Progenitor cell of endocrine pancreas (in vitro differentiated cells): Measurements from ENCODE around the gene C19orf47. TPM values are rescaled to one million over a fixed set of nuclear protein-coding genes. Genes with fewer than 3 reads are reported as not detected.
A peak's percentile ranks its signal among the peaks of the same experiment; 100 is the strongest.

ENCODE experiments used
- DNase-seq: peaks from one replicate; pipeline ENCODE4 v3.0.0; 2021; ENCODE audit warnings: low spot score; ENCODE audit not compliant: unreplicated experiment
- H3K27ac Mint-ChIP-seq: 2 replicates; pipeline ENCODE4 v1.8.0; 2021; ENCODE audit warnings: mild to moderate bottlenecking, moderate library complexity, mixed read lengths
- H3K27me3 Mint-ChIP-seq: 2 replicates; pipeline ENCODE4 v1.8.0; 2021; ENCODE audit warnings: mixed read lengths
- H3K36me3 Mint-ChIP-seq: 2 replicates; pipeline ENCODE4 v1.8.0; 2022; ENCODE audit warnings: mixed read lengths; ENCODE audit not compliant: insufficient read depth
- H3K4me1 Mint-ChIP-seq: 2 replicates; pipeline ENCODE4 v1.8.0; 2021; ENCODE audit warnings: low read depth, mixed read lengths
- H3K4me3 Mint-ChIP-seq: 2 replicates; pipeline ENCODE4 v1.8.0; 2021; ENCODE audit warnings: low read depth, mild to moderate bottlenecking, moderate library complexity, mixed read lengths
- H3K9me3 Mint-ChIP-seq: 2 replicates; pipeline ENCODE4 v1.8.0; 2021; ENCODE audit warnings: low read depth, mixed read lengths
- total RNA-seq: library from RNA; stranded (reverse); gene quantifications from 2 replicates; pipeline ENCODE4 v1.2.1, GENCODE V29; 2021
- TF ChIP-seq, protein P1 (sequence below): fragments of 200-600 bp; sonication (generic); IDR thresholded peaks from one replicate; pipeline ENCODE4 v1.5.0; 2021; ENCODE audit warnings: antibody characterized with exemption, mild to moderate bottlenecking; ENCODE audit not compliant: unreplicated experiment

Gene C19orf47
- total RNA-seq, 1 donor from 2014 or later: 19.1 TPM

DNA sequence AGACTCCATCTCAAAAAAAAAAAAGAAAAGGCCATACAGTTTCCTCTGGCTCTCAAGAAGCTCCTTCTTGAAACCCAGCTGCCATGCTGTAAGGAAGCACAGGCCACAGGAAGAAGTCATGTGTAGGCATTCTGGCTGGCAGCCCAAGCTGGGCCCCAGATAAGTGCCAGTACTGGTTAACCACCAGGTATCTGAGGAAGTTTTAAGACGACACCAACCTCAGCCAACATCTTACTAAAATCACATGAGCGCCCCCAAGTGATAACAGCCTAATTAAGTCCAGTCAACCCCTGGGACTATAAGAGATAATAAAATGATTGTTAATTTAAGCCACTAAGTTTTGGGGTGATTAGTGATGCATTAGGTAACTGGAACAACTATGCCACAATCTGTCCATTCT lies 35.7 kb downstream of the C19orf47 start:
- H3K4me1 Mint-ChIP-seq: no peaks in the 10 kb centered on the region
- H3K9me3 Mint-ChIP-seq: no peaks in the 10 kb centered on the region
- DNase-seq: no peak
- no peaks in the 10 kb centered on the region for H3K27me3 Mint-ChIP-seq
- no peak overlapping the region for H3K4me3 Mint-ChIP-seq
- TF ChIP-seq, protein P1, sequence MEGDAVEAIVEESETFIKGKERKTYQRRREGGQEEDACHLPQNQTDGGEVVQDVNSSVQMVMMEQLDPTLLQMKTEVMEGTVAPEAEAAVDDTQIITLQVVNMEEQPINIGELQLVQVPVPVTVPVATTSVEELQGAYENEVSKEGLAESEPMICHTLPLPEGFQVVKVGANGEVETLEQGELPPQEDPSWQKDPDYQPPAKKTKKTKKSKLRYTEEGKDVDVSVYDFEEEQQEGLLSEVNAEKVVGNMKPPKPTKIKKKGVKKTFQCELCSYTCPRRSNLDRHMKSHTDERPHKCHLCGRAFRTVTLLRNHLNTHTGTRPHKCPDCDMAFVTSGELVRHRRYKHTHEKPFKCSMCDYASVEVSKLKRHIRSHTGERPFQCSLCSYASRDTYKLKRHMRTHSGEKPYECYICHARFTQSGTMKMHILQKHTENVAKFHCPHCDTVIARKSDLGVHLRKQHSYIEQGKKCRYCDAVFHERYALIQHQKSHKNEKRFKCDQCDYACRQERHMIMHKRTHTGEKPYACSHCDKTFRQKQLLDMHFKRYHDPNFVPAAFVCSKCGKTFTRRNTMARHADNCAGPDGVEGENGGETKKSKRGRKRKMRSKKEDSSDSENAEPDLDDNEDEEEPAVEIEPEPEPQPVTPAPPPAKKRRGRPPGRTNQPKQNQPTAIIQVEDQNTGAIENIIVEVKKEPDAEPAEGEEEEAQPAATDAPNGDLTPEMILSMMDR: no peak
- H3K27ac Mint-ChIP-seq: peak overlapping the region; percentile 37
- H3K36me3 Mint-ChIP-seq: peaks cover 2% of the 10 kb centered on the region

DNA sequence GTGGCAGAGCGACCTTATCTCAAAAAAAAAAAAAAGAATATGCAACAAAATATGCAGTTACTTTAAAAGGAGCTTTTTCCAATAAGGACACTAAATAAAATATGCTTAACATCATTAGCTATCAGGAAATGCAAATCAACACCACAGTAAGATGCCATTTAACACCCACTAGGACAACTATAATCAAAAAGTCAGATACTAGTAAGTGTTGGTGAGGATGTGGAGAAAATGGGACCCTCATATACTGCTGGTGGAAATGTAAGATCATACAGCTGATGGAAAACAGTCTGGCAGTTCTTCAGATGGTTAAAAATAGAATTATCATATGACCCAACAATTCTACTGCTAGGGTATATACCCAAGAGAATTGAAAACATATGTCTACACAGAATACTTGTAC lies 38.5 kb downstream of the C19orf47 start:
- H3K27me3 Mint-ChIP-seq: no peaks in the 10 kb centered on the region
- no peaks in the 10 kb centered on the region for H3K9me3 Mint-ChIP-seq
- H3K4me3 Mint-ChIP-seq: no peak overlapping the region
- TF ChIP-seq, protein P1: no peak
- peaks cover 3% of the 10 kb centered on the region for H3K4me1 Mint-ChIP-seq
- no peak overlapping the region for H3K27ac Mint-ChIP-seq
- DNase-seq: no peak
- H3K36me3 Mint-ChIP-seq: no peaks in the 10 kb centered on the region

DNA sequence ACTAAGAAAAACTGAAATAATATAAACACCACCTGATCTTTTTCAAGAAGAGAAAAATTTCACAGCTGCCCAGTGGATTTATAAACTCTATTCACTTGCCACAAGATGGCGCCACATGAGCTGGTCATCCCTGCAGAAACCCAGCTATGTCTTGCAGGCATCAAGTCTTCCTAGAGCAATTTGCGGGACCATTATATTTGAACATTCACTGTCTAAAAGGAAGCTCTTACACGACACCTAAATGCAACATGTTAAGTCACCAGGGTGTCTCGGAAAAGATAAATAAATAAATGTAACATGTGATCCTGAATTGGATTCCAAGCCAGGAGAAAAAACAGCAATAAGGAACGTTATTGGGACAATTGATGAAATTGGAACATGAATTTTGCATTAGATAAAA lies 42.8 kb downstream of the C19orf47 start:
- H3K4me1 Mint-ChIP-seq: peaks cover 10% of the 10 kb centered on the region
- H3K9me3 Mint-ChIP-seq: no peaks in the 10 kb centered on the region
- no peak overlapping the region for H3K4me3 Mint-ChIP-seq
- H3K27ac Mint-ChIP-seq: no peak overlapping the region
- TF ChIP-seq, protein P1: peak; percentile 88
- no peaks in the 10 kb centered on the region for H3K27me3 Mint-ChIP-seq
- no peaks in the 10 kb centered on the region for H3K36me3 Mint-ChIP-seq
- DNase-seq: peak; percentile 59

DNA sequence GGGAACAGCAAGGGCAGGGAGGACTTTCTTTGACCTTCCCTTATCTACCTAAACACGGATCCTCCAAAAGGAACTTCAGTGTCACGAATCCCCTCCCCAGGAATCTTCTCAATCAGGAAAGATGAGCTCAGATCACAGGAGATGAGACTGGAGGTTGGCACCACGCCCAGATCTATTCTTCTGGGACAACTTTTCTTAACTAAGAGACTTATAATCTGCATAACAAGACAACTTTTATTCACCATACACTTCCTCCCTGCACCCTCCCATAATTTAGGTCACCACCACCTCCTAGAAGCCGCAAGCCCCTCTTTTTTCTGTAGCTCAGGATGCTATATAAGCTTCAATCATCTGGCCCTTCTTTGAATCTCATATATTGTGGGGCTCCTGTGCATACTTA lies 43.9 kb downstream of the C19orf47 start:
- H3K27ac Mint-ChIP-seq: no peak overlapping the region
- H3K4me3 Mint-ChIP-seq: no peak overlapping the region
- no peak for DNase-seq
- no peaks in the 10 kb centered on the region for H3K36me3 Mint-ChIP-seq
- TF ChIP-seq, protein P1: no peak
- peaks cover 10% of the 10 kb centered on the region for H3K4me1 Mint-ChIP-seq
- H3K9me3 Mint-ChIP-seq: no peaks in the 10 kb centered on the region
- no peaks in the 10 kb centered on the region for H3K27me3 Mint-ChIP-seq

DNA sequence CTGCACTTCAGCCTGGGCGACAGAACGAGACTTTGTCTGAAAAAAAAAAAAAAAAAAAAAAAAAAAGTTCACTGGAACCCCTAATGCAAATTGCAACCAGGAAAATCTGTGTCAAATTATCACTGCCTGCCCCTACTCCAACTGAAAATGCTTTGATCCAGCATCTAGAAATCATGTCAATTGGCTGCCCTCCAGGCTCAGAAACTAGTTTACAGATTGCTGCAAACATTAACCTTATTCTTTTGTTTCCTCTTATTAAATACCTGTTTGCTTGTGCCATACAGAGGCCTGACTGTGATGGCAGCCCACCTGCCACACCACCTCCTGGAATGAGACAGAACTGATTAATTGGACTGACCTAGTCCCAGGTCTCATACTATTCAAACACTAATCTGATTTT lies 44.4 kb downstream of the C19orf47 start:
- Mint-ChIP-seq H3K27me3 (no peaks in the 10 kb centered on the region), H3K36me3 (no peaks in the 10 kb centered on the region), H3K4me1 (peaks cover 10% of the 10 kb centered on the region), H3K27ac (peak overlapping the region; percentile 56), H3K4me3 (no peak overlapping the region), H3K9me3 (no peaks in the 10 kb centered on the region)
- TF ChIP-seq, protein P1: no peak
- no peak for DNase-seq
